Mesenchymal stem cell (in vitro differentiated cells and primary cell): Measurements from ENCODE around the gene SPAG8. TPM values are rescaled to one million over a fixed set of nuclear protein-coding genes. Genes with fewer than 3 reads are reported as not detected.

Experiments
- DNase-seq: peaks from one replicate; pipeline ENCODE4 v3.0.0-alpha.2; 2013
- H2AFZ ChIP-seq: one replicate; pipeline ENCODE4 v1.6.1; 2013; ENCODE audit warnings: low read depth, mild to moderate bottlenecking, control low read depth, inconsistent platforms, low read length, moderate library complexity
- H2AK5ac ChIP-seq: 2 replicates; pipeline ENCODE4 v1.6.1; 2013; ENCODE audit warnings: low read length, moderate library complexity, mild to moderate bottlenecking, inconsistent platforms; ENCODE audit not compliant: severe bottlenecking
- H2BK120ac ChIP-seq: one replicate; pipeline ENCODE4 v1.6.1; 2013; ENCODE audit warnings: low read depth, mild to moderate bottlenecking, inconsistent platforms, low read length, moderate library complexity
- H2BK12ac ChIP-seq, 2 experiments: one replicate each; pipeline ENCODE4 v1.6.1; 2013; ENCODE audit warnings: inconsistent platforms in 2 of 2, low read length in 2 of 2, mild to moderate bottlenecking in 2 of 2, moderate library complexity in 2 of 2, control low read depth in 1 of 2
- H2BK15ac ChIP-seq: one replicate; pipeline ENCODE4 v1.6.1; 2013; ENCODE audit warnings: mild to moderate bottlenecking, low read depth, inconsistent platforms; ENCODE audit not compliant: poor library complexity, severe bottlenecking
- H2BK5ac ChIP-seq: 2 replicates; pipeline ENCODE4 v1.6.1; 2013; ENCODE audit warnings: low read depth, mild to moderate bottlenecking, low read length, control low read depth, inconsistent platforms; ENCODE audit not compliant: poor library complexity, severe bottlenecking
- H3K14ac ChIP-seq, 2 experiments: one replicate each; pipeline ENCODE4 v1.6.1; 2013; ENCODE audit warnings: inconsistent platforms in 2 of 2, low read length in 2 of 2, control low read depth in 1 of 2, mild to moderate bottlenecking in 1 of 2, moderate library complexity in 1 of 2
- H3K18ac ChIP-seq, 2 experiments: one replicate each; pipeline ENCODE4 v1.6.1; 2013; ENCODE audit warnings: inconsistent platforms in 2 of 2, low read length in 2 of 2, control low read depth in 1 of 2, low read depth in 1 of 2, mild to moderate bottlenecking in 1 of 2
- H3K23ac ChIP-seq, 2 experiments: one replicate each; pipeline ENCODE4 v1.6.1; 2013; ENCODE audit warnings: inconsistent platforms in 2 of 2, low read length in 2 of 2, mild to moderate bottlenecking in 2 of 2, moderate library complexity in 2 of 2, control low read depth in 1 of 2
- H3K27ac ChIP-seq: 2 replicates; pipeline ENCODE4 v1.5.1; 2013; ENCODE audit warnings: mild to moderate bottlenecking, moderate library complexity, low read length, control low read depth, inconsistent platforms; ENCODE audit not compliant: poor library complexity, severe bottlenecking
- H3K27me3 ChIP-seq, 2 experiments: 2 replicates each; pipeline versions ENCODE4 v1.6.1 to v1.7.0; 2013; ENCODE audit warnings: low read length in 2 of 2, mild to moderate bottlenecking in 2 of 2, moderate library complexity in 2 of 2, control low read depth in 1 of 2, inconsistent platforms in 1 of 2; ENCODE audit not compliant: control insufficient read depth in 1 of 2, insufficient read depth in 1 of 2
- H3K36me3 ChIP-seq, 2 experiments: 2 replicates each; pipeline versions ENCODE4 v1.6.1 to v1.7.0; 2013; ENCODE audit warnings: low read length in 2 of 2, control low read depth in 1 of 2, inconsistent platforms in 1 of 2, low read depth in 1 of 2, mild to moderate bottlenecking in 1 of 2; ENCODE audit not compliant: insufficient read depth in 2 of 2, control insufficient read depth in 1 of 2
- H3K4ac ChIP-seq, 2 experiments: one replicate each; pipeline ENCODE4 v1.6.1; 2013; ENCODE audit warnings: inconsistent platforms in 2 of 2, low read length in 2 of 2, mild to moderate bottlenecking in 2 of 2, moderate library complexity in 2 of 2, control low read depth in 1 of 2, low read depth in 1 of 2
- H3K4me1 ChIP-seq: 2 replicates; pipeline ENCODE4 v1.6.1; 2013; ENCODE audit warnings: low read depth, low read length, control low read depth; ENCODE audit not compliant: control insufficient read depth, insufficient read depth
- H3K4me2 ChIP-seq: 2 replicates; pipeline ENCODE4 v1.6.1; 2013; ENCODE audit warnings: low read length, mild to moderate bottlenecking, inconsistent platforms; ENCODE audit not compliant: poor library complexity, severe bottlenecking
- H3K4me3 ChIP-seq, 2 experiments: 2 replicates each; pipeline versions ENCODE4 v1.5.1 to v1.7.0; 2013; ENCODE audit warnings: low read length in 2 of 2, mild to moderate bottlenecking in 2 of 2, control low read depth in 1 of 2, low read depth in 1 of 2; ENCODE audit not compliant: insufficient read depth in 1 of 2
- H3K79me1 ChIP-seq: replicated peaks from 2 replicates; pipeline ENCODE4 v1.6.1; 2013; ENCODE audit warnings: mild to moderate bottlenecking, control low read depth, low read length, inconsistent platforms; ENCODE audit not compliant: poor library complexity, severe bottlenecking
- H3K9ac ChIP-seq: 2 replicates; pipeline ENCODE4 v1.7.0; 2013; ENCODE audit warnings: mild to moderate bottlenecking, low read length, moderate library complexity
- H3K9me3 ChIP-seq: 2 replicates; pipeline ENCODE4 v1.7.0; 2013; ENCODE audit warnings: mild to moderate bottlenecking, low read length; ENCODE audit not compliant: control insufficient read depth
- H4K8ac ChIP-seq: one replicate; pipeline ENCODE4 v1.6.1; 2013; ENCODE audit warnings: inconsistent platforms, mild to moderate bottlenecking, low read length, moderate library complexity
- H4K91ac ChIP-seq: one replicate; pipeline ENCODE4 v1.6.1; 2013; ENCODE audit warnings: mild to moderate bottlenecking, low read length, inconsistent platforms
- WGBS: methylation state at CpG from one replicate; pipeline ENCODE4 v1.1.7; 2013; ENCODE audit warnings: mixed read lengths; 5-methylcytosine and 5-hydroxymethylcytosine counted together
- polyA plus RNA-seq, 2 experiments: library from polyadenylated mRNA; stranded (reverse); fragments of 200-250 nt; gene quantifications; one replicate each; pipeline ENCODE4 v1.2.3, GENCODE V29; 2013

Gene SPAG8, protein sequence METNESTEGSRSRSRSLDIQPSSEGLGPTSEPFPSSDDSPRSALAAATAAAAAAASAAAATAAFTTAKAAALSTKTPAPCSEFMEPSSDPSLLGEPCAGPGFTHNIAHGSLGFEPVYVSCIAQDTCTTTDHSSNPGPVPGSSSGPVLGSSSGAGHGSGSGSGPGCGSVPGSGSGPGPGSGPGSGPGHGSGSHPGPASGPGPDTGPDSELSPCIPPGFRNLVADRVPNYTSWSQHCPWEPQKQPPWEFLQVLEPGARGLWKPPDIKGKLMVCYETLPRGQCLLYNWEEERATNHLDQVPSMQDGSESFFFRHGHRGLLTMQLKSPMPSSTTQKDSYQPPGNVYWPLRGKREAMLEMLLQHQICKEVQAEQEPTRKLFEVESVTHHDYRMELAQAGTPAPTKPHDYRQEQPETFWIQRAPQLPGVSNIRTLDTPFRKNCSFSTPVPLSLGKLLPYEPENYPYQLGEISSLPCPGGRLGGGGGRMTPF
- polyA plus RNA-seq (2013, experiment 1 of 2), result 0.66 TPM
- 0.47 TPM for polyA plus RNA-seq (2013, experiment 2 of 2)

DNA sequence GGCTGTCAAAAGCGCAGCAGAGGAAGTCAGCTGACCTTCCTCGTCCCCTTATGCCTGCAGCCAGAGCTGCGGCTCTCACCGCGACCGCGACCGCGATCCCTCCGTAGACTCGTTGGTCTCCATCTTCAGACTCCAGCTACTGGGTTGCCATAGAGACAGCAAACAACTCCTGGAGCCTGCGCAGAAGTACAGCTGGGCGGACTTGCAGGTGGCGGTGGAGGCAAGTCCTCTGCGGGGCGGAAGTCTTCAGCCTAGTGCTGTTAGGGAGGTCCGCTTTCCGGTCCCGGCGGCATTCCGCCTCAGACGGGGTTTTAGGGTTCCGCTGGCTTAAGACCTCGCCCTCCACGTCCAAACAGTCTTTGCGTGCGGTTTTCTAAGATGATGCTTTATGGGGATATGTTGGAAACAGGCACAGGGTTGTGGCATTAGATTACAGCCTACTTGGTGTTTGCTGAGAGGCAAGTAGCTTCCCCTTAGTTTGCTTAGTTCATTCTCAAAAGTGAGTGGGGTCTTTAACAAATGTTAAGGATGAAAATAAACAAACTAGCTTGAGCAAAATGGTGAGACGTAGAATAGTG, at the start of gene SPAG8:
Gene SPAG8, minus strand, starts transcription at position 238 of the 578 bp plus-strand sequence. Its CDS starts 115 bp downstream, at position 123.
- WGBS, result 5% methylated on average over 28 of the region's 28 CpGs
- Histone ChIP-seq H2BK120ac (no peak within 1 kb of the TSS), H2AK5ac (peak within 1 kb of the TSS; percentile 42), H3K9ac (peak within 1 kb of the TSS; percentile 86), H3K9me3 (no peaks in the 10 kb centered on the region), H3K79me1 (peaks cover 9% of the 10 kb centered on the region), H4K91ac (no peak within 1 kb of the TSS), H3K27me3 (peaks cover 0 to 4% of the 10 kb centered on the region in 2 experiments), H2AFZ (peak within 1 kb of the TSS; percentile 47), H3K18ac (peak within 1 kb of the TSS in 1 of 2 experiments; percentile 67), H3K4me1 (peaks cover 13% of the 10 kb centered on the region), H3K4me3 (peak within 1 kb of the TSS; percentile 53 to 81), H2BK5ac (no peak within 1 kb of the TSS), H3K14ac (no peak within 1 kb of the TSS), H3K27ac (peak within 1 kb of the TSS; percentile 46), H3K36me3 (peaks cover 26 to 31% of the 10 kb centered on the region in 2 experiments), H3K23ac (no peak within 1 kb of the TSS), H4K8ac (peak within 1 kb of the TSS; percentile 92), H3K4ac (peak within 1 kb of the TSS; percentile 13 to 55), H2BK12ac (no peak within 1 kb of the TSS), H2BK15ac (no peak within 1 kb of the TSS), H3K4me2 (peak within 1 kb of the TSS; percentile 75)
- DNase-seq, result peak; percentile 96

DNA sequence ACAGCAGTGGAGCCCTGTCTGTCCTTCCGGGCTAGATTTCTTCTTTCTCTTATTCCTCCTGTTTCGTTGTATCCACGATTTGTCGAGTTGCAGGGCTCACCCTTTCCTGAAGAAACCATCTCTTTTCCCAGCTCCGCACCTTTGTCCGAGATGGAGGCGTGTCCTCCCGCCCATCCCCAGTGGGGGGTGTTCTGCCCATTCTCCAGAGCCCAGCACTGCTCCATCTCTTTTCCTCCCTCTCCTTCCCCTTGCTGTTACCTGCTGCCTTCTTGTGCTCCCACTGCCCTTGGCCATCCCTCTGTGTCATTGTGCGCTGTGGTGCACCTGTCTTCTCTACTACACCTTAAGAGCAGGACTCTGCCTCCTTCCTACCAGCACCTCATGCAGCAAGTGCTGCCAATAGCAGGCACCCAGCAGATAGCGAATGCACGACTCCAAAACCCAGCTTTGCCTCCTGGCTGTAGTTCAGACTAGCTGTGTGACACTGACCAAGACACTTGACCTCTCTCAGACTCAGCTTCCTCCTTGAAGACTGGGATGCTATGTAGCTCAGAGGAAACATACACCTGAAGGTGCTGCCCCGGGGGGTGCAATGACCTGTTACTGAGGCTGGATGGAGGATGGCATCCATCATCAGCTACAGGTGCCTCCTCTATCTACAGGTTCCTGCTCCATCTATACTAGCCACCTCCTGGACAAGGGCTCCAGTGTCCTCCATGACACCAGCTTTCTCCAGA, 49.3 kb upstream of the SPAG8 start:
- H3K4ac ChIP-seq, result no peak overlapping the region
- no peaks in the 10 kb centered on the region for H3K4me1 ChIP-seq
- DNase-seq, result no peak
- no peak overlapping the region for H3K4me3 ChIP-seq
- H2BK12ac ChIP-seq, result no peak overlapping the region
- H3K27ac ChIP-seq, result no peak overlapping the region
- H2BK120ac ChIP-seq, result no peak overlapping the region
- no peaks in the 10 kb centered on the region for H3K36me3 ChIP-seq
- no peak overlapping the region for H3K9ac ChIP-seq
- H2BK15ac ChIP-seq, result no peak overlapping the region
- H3K27me3 ChIP-seq, result peaks cover 51 to 62% of the 10 kb centered on the region in 2 experiments
- no peak overlapping the region for H3K4me2 ChIP-seq
- 72% methylated on average over 12 of the region's 12 CpGs for WGBS
- H3K18ac ChIP-seq, result no peak overlapping the region
- H3K23ac ChIP-seq, result no peak overlapping the region
- no peak overlapping the region for H2BK5ac ChIP-seq
- H2AK5ac ChIP-seq, result no peak overlapping the region
- no peak overlapping the region for H4K8ac ChIP-seq
- no peak overlapping the region for H3K14ac ChIP-seq
- no peaks in the 10 kb centered on the region for H3K9me3 ChIP-seq
- no peaks in the 10 kb centered on the region for H3K79me1 ChIP-seq
- peak overlapping the region; percentile 27 for H4K91ac ChIP-seq
- no peak overlapping the region for H2AFZ ChIP-seq

DNA sequence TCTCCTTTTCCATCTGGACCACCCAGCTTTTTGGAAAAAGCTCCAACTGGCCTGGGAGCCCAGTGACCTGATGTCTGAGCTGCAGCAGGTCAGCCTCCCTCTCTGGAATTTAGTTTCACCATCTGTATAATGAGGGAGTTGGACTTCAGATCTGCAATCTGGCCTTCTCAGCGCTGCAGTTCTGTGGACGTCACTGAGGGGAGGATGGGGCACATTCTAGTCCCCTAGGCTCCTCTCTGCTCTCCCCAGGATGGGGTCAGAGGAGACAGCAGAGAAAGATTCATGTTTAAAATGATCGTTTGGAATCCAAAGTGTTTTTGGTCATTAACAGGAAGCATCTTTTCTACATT, 47.9 kb upstream of the SPAG8 start:
- Histone ChIP-seq H3K36me3 (no peaks in the 10 kb centered on the region), H2BK120ac (no peak overlapping the region), H3K79me1 (no peaks in the 10 kb centered on the region), H3K4me1 (no peaks in the 10 kb centered on the region), H3K4ac (no peak overlapping the region), H4K8ac (no peak overlapping the region), H3K4me2 (no peak overlapping the region), H3K23ac (no peak overlapping the region), H3K9ac (no peak overlapping the region), H2BK5ac (no peak overlapping the region), H3K14ac (no peak overlapping the region), H2BK12ac (no peak overlapping the region), H2BK15ac (no peak overlapping the region), H3K27ac (no peak overlapping the region), H4K91ac (no peak overlapping the region), H3K18ac (no peak overlapping the region), H3K4me3 (no peak overlapping the region), H3K9me3 (no peaks in the 10 kb centered on the region), H2AK5ac (no peak overlapping the region), H2AFZ (no peak overlapping the region), H3K27me3 (peaks cover 50 to 66% of the 10 kb centered on the region in 2 experiments)
- no peak for DNase-seq
- WGBS, result 72% methylated on average over 2 of the region's 3 CpGs
